ENCODE data around the gene IL3. TPM values are rescaled to one million over a fixed set of nuclear protein-coding genes. Genes with fewer than 3 reads are reported as not detected.
"Not testable (repeated sequence)": the region's sequence is repeated elsewhere in the genome, so short reads cannot be mapped to it uniquely, and the experiment has no call there.

The IL3 gene
- total RNA-seq, 1 donor from 2014 or later = not detected

GRCh38 chr5:132095077-132095410, 34.6 kb downstream of the IL3 start:
- no peak for DNase-seq

DNA sequence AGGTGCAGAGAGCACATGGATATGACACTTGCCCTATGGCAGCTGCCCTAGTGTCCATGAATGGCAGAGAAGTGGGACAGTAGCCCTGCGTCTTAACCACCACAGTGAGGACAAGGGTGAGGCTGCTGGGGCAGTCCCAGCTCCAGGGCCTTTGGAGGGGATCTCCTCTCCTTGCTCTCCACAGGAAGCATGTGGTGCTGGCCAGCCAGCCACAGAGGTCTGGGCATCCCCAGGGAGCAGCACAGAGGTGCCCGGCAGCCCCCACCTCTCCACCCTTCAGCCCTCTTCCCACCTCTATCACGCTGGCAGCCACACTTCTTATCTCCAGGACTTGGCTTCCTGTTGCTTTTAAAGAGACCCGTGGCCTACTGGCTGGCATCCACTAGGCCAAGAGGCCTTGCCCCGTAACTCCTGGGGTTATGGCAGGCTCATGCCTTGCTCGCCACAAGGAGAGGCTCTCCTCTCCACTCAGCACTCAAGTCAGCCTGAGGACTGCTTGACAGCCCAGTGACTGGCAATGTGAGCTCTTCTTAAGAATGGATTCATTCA, 35.0 kb downstream of the IL3 start:
- no peak for DNase-seq

DNA sequence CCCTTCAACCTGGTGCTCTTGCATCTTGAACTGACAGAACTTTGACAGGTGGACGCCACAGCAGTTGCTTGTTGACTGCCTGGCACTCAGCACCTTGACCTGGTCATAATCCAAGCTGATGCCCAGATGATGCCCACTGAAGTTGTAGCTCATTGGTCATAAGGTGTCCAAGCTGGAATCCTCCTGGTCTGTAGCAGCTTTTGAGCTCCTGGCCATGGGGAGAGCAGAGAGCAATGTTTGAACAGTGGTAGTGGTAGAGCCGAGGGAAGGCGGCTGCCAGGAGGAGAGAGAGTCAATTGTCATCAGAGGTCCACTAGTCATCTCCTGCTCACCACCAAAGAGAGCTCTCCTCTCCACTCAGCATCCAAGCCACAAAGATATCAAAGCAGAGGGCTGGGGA, 36.4 kb downstream of the IL3 start:
- DNase-seq = no peak

DNA sequence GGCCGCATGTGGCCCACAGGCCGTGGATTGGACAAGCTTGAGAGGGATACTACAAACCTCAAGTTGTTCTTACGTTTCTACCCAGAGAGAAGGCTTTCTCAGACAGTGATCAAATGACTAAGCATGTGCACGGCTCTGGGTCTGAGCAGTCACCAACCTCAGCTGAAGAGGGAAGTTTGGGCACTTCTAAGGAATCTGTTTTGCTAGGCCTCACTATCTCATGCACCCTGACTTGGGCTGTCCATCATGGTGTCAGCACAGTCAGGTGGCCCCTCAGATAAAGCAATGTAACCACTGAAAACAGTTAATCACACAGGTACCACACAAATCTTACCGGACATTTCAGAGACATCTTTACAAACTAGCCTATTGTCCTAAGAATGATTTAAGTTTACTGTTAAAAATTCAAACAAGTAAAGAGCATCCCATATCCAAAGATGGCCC, 37.7 kb downstream of the IL3 start:
- no peak for DNase-seq

GRCh38 chr5:132098621-132099020, 38.2 kb downstream of the IL3 start:
- no peak for DNase-seq

DNA sequence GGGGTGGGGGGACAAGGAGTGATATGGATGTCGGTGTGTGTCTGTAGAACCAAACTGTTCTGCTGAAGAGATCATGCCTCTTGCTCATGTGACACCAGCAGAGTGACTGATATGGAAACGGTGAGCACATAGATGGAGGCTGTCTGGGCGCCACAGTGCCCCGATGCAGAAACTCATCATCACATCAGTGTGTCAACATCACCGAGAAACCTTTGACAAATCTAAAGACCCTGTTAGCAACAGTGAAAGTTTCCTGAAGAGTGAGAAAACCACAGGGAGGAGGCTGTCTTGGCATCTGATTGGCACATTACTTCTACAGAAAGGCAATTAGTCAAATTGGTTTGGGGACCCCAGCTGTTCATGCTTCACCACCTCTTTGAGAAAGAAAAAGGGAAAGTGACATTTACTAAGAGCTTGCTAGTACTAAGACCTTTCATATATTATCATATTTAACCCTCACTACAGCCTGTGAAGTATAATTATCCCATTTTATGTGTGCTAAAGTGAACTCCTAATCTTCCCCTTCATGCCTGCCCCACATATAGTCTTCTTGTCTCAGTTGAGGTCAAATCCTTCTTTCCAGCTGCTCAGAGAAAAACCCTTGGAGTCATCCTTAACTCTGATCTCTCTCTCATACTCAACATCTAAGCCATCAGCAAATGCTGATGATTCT, 38.8 kb downstream of the IL3 start:
- no peak for DNase-seq

DNA sequence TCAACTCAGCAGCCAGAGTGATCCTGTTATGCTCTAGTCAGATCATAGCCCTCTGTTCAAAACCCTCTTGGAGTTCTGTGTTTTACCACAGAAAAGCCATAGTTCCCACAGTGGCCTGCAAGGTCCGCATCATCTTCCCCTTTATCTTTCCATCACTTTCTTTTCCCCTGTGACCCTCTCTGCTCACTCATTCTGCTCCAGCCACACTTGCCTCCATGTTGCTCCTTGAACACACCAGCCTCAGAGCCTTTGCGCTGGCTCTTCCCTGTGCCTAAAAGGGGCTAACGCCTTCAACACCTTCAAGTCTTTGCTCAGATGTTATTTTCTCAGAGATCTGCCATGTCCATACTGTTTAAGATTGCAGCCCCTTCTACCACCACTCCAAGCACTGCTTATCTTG, 39.5 kb downstream of the IL3 start:
- DNase-seq = no peak

DNA sequence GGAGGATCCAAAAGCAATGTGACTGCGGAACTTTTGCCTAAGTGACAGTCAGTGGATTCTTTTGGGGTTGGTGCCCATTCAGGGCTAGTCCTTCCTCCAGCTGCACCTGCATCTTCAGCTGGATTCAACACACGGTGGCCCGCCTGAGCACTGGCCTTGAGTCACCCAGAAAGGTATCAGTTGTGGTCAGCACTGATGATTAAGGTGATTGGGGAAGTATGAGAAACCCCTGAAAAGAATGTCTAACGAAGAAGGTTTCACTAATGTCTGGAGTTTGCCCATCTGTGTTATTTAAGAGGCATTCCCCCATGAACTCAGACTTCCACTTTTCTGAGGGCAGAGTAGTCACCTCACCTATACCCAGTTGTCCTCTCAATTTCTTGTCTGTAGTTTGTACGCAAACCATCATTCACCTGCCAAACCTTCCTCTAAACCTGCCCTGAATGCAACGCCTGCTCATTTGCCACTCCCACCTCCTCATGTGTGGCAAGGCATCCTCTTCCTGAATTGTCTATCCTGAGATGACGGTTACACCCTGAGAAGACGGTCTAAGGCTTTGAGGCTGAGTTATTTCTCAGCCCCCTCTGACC, 40.3 kb downstream of the IL3 start:
- DNase-seq = no peak

DNA sequence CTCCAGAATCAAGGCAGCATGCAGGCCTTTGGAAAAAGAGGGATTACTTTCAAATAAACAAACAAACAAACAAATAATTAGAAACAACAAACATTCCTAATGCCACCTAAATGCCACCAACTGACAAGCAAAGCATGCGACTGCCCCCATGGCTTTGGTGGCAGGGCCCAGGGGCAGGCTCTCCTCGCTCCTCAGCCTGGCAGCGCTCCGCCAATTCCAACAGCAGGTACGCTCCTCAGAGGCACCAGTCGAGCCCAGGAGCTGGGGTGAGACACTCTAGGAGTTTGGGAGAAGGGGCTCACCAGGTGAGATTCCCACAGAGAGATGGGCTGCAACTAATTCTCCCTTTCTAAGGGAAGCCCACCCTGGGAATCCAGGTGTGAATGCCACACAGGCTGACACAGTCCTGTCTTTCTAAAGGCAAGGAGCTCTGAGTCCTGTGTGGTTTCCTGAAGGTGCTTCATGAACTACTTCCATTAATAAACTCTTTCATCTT, 41.0 kb downstream of the IL3 start:
- DNase-seq = no peak

- DNase-seq = no peak
These were observed 41.7 kb downstream of the IL3 start for GRCh38 chr5:132102101-132102701.

DNA sequence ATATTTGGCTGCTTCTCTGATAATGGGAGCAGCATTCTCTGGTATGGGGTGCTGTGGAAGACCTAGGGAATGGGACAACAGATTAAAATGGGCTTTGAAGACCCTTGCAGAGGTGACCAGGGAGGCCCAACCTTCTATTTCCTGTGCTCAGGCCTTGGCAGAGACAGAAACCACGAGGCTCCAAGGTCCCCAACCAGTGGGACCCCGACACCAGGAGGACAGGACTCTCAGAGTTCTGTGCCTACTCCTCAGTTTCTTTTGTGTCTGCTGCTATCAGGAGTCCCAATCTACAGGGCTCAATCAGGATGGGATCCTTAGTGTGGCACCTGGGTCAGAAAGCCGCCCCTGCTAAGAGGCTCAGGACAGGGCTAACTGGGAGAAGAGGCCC, 42.5 kb downstream of the IL3 start:
- DNase-seq = no peak

DNA sequence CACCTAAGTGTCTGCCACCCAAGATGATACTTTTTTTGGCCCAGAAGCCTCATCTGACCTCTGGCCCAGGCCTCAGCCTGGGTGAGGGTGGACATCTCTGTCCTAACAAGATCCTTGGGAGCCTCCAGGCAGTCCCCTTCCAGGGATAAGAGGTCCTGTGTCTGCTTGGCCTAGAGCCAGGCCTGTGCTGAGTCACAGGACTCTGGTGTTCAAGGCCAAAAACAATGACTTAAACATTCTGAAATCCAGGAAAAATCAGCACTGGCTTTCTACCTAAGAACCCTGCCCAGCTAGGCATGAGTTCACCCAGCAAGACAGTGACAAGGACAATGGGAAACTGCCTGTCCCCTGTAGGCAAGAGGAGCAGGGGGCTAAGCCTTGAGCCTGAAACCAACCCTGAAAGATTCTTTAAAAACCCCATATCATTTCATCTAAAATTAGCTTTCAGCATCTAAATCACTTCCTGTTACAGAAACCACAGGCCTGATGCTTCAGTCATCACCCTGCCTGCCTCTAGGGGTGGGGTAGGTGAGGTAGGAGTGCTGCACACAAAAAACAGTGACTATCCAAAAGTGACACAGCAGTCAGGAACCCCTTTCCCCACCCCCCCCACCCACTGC, 43.0 kb downstream of the IL3 start:
- peak; percentile 60 for DNase-seq

DNA sequence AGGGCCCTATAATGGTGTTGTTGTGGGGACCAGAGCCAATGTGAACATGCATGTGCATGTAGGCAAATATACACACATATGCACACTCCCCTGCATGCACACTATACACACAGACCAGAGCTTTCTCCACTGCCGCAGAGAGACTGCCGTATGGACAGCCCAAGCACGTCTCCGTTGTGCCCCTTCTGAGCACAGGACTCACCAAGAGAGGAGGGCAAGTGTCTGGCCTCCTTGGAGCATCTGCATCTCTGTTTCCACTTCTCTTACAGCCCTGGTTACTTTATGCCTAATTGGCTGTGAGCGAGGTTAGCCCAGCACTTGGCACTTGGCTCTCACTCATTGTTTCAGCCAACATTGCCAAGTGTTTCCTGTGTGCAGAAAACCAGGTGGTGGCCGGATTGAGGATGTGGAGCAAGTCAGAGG, 43.5 kb downstream of the IL3 start:
- DNase-seq = no peak

- no peak for DNase-seq
These were observed 44.1 kb downstream of the IL3 start for GRCh38 chr5:132104556-132104955.

- no peak for DNase-seq
These were observed 45.2 kb downstream of the IL3 start for GRCh38 chr5:132105688-132106087.

DNA sequence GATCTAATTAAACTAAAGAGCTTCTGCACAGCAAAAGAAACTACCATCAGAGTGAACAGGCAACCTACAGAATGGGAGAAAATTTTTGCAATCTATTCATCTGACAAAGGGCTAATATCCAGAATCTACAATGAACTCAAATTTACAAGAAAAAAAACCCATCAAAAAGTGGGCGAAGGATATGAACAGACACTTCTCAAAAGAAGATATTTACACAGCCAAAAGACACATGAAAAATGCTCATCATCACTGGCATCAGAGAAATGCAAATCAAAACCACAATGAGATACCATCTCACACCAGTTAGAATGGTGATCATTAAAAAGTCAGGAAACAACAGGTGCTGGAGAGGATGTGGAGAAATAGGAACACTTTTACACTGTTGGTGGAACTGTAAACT, 48.0 kb downstream of the IL3 start:
- not testable (repeated sequence) for DNase-seq

DNA sequence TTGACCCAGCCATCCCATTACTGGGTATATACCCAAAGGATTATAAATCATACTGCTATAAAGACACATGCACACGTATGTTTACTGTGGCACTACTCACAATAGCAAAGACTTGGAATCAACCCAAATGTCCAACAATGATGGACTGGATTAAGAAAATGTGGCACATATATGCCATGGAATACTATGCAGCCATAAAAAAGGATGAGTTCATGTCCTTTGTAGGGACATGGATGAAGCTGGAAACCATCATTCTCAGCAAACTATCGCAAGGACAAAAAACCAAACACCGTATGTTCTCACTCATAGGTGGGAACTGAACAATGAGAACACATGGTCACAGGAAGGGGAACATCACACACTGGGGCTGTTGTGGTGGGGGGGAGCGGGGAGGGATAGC, 48.5 kb downstream of the IL3 start:
- DNase-seq = not testable (repeated sequence)

DNA sequence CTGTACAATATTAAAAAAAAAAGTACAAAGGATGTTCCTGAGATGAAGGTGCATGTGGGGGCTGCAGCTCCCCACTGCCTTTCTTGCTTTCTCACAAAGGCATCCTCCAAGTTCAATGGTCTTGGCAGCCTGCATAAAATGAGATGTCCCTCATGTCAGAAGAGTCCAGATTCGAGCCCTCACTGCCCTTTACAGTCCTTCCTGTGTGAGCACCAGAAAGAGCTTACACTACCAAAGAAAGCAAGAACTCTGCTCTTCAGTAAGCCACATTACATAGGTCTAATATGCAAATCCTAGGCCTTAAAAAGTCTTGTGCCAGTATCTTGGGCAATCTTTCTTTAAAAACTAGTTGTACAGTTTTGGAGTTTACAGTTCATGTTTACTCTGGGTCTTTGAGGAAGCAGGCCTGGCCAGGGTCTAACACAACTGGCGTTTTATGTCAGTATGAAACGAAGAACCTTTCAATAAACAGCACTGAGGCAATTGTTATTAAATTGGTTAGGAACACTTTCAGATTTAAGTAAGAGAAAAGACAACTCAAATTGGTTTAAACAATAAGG, 49.1 kb downstream of the IL3 start:
- no peak for DNase-seq

GRCh38 chr5:132110195-132110594, 49.7 kb downstream of the IL3 start:
- DNase-seq = no peak

DNA sequence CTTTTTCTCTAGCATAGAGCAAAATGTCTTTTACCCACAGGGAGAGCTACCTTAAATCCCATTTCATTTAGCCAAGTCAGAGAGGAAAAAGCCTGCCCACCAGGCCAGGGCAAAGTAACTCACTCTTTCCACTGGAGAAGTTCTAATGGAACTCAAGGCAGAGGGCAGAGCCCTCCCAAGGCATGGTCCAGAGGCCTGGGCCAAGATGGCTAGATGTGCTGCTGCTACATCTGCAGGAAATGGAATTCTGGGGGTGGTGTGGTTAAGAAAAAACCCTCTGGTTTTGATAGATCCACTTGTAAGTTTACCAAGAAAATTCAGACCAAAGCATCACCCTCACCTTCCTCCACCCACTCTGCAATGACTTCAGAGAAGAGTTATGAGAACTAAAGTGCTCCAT, 50.5 kb downstream of the IL3 start:
- no peak for DNase-seq

GRCh38 chr5:132112111-132112510, 51.7 kb downstream of the IL3 start:
- no peak for DNase-seq
